GM12878 (cell line): ENCODE measurements around the gene SETBP1. TPM values are rescaled to one million over a fixed set of nuclear protein-coding genes. Genes with fewer than 3 reads are reported as not detected.
A peak's percentile ranks its signal among the peaks of the same experiment; 100 is the strongest.

Experiments used
- ATAC-seq: fragments of 200-7000 bp; cut with Tn5 transposase; 3 replicates; pipeline ENCODE4 v1.9.1; 2020; ENCODE audit warnings: mild to moderate bottlenecking, moderate library complexity
- BruUV-seq: library from RNA; stranded (reverse); fragments of 400-500 nt; replicated peaks from 2 replicates; lab custom pipeline; 2021; lab: Mats Ljungman, UMichigan
- CTCF ChIA-PET: fragments of 300-600 bp; sonication (Branson Sonifier 250); formaldehyde crosslinking; extraction: SDS; loops from one replicate; lab custom pipeline; 2021; ENCODE audit warnings: inconsistent platforms; lab: Yijun Ruan, JAX
- POLR2A ChIA-PET: fragments of 350-600 bp; formaldehyde crosslinking; extraction: SDS; loops from one replicate; lab custom pipeline; 2021; ENCODE audit warnings: inconsistent platforms; lab: Charles Lee
- RAD21 ChIA-PET: fragments of 300-600 bp; sonication (Branson Sonifier 250); formaldehyde crosslinking; loops from one replicate; lab custom pipeline; 2023; ENCODE audit warnings: antibody characterized with exemption; ENCODE audit not compliant: unreplicated experiment; lab: Charles Lee
- SMC1A ChIA-PET: fragments of 300-600 bp; sonication (Branson Sonifier 250); formaldehyde crosslinking; loops from one replicate; lab custom pipeline; 2023; ENCODE audit not compliant: unreplicated experiment, uncharacterized antibody; lab: Charles Lee
- DNase-seq: peaks from one replicate; pipeline ENCODE4 v3.0.0-alpha.2; 2011; ENCODE audit warnings: low read depth, low spot score
- FAIRE-seq: peaks from 3 replicates; lab custom pipeline; 2011; peaks lifted over from hg19 to GRCh38; lab: Jason Lieb, UNC
- H2AFZ ChIP-seq: 2 replicates; pipeline ENCODE4 v1.6.0; 2011; ENCODE audit warnings: low read depth, low read length, control low read depth; ENCODE audit not compliant: control insufficient read depth
- H3K27ac ChIP-seq: 2 replicates; pipeline ENCODE4 v1.5.1; 2011; ENCODE audit warnings: control low read depth; ENCODE audit not compliant: control insufficient read depth, insufficient read depth
- H3K27me3 ChIP-seq, 2 experiments: replicated peaks in 1 of 2; 2 replicates each; pipeline versions ENCODE4 v1.6.0 to v1.6.1; 2011; ENCODE audit warnings: low read length in 1 of 2; ENCODE audit not compliant: control insufficient read depth in 2 of 2, insufficient read depth in 2 of 2
- H3K36me3 ChIP-seq, 2 experiments: 2 replicates each; pipeline ENCODE4 v1.5.1; 2011; ENCODE audit warnings: low read length in 1 of 2; ENCODE audit not compliant: control insufficient read depth in 2 of 2, insufficient read depth in 2 of 2
- H3K4me1 ChIP-seq: 2 replicates; pipeline ENCODE4 v1.6.1; 2011; ENCODE audit warnings: mild to moderate bottlenecking, low read length, moderate library complexity, mixed read lengths; ENCODE audit not compliant: control insufficient read depth, insufficient read depth
- H3K4me2 ChIP-seq: 2 replicates; pipeline ENCODE4 v1.6.0; 2011; ENCODE audit warnings: control low read depth; ENCODE audit not compliant: control insufficient read depth, insufficient read depth
- H3K4me3 ChIP-seq: fragments of 200-600 bp; sonication (generic); 2 replicates; pipeline ENCODE4 v1.5.1; 2016
- H3K79me2 ChIP-seq: 2 replicates; pipeline ENCODE4 v1.6.0; 2011; ENCODE audit warnings: low read length; ENCODE audit not compliant: control insufficient read depth, insufficient read depth
- H3K9ac ChIP-seq: 2 replicates; pipeline ENCODE4 v1.8.0; 2011; ENCODE audit warnings: low read length, control low read depth, mixed read lengths; ENCODE audit not compliant: control insufficient read depth, insufficient read depth
- H3K9me3 ChIP-seq: replicated peaks from 3 replicates; pipeline ENCODE4 v1.5.1; 2011; ENCODE audit warnings: mild to moderate bottlenecking, low read length; ENCODE audit not compliant: control insufficient read depth, insufficient read depth
- H4K20me1 ChIP-seq: 2 replicates; pipeline ENCODE4 v1.6.0; 2011; ENCODE audit not compliant: control insufficient read depth, insufficient read depth
- IKZF1 ChIP-seq: fragments of 450-650 bp; conservative IDR thresholded peaks from 2 replicates; pipeline ENCODE4 v1.6.1; 2017; ENCODE audit warnings: antibody characterized with exemption, mild to moderate bottlenecking
- RAD21 ChIP-seq: IDR thresholded peaks from 2 replicates; pipeline ENCODE4 v1.6.1; 2011; ENCODE audit warnings: mild to moderate bottlenecking, low read depth, low read length, moderate library complexity; ENCODE audit not compliant: insufficient read depth
- SMC3 ChIP-seq: IDR thresholded peaks from 2 replicates; pipeline ENCODE4 v1.6.1; 2011; ENCODE audit warnings: low read length, improper control_type of control experiment, borderline replicate concordance
- WGBS: methylation state at CpG from one replicate; pipeline ENCODE4 v1.1.6; 2016; ENCODE audit warnings: low lambda C conversion rate; ENCODE audit not compliant: insufficient replicate concordance, insufficient coverage; ENCODE audit errors: missing lambda C conversion rate; 5-methylcytosine and 5-hydroxymethylcytosine counted together
- in situ Hi-C: fragments of 300-500 bp; cut with MboI; formaldehyde crosslinking; loops from 9 replicates; pipeline ENCODE4 v1.14.3; 2018; ENCODE audit warnings: mixed read lengths
- intact Hi-C: fragments of 100-400 bp; cut with micrococcal nuclease; formaldehyde crosslinking; loops from one replicate; pipeline ENCODE4 v1.14.2; 2022; ENCODE audit not compliant: unreplicated experiment
- polyA plus RNA-seq, 11 experiments: library from polyadenylated mRNA; depleted of rRNA in 4 of 11; unstranded in 6 of 11; stranded (reverse) in 5 of 11; fragments of >200 nt; fragmentation: Nextera tagmentation in 4 of 11; fragmentation: Illumina TruSeq in 1 of 11; extraction: Ambion mirVana in 4 of 11; extraction: Trizol in 1 of 11; gene quantifications; 1 replicate in 1 of 11; 2 replicates in 10 of 11; pipeline versions ENCODE4 v1.2.1 to v1.2.3, GENCODE V29; 2011 to 2016; ENCODE audit warnings: inconsistent platforms in 2 of 11, missing spikeins in 2 of 11, low read depth in 1 of 11
- total RNA-seq, 4 experiments: library from RNA; depleted of rRNA in 3 of 4; stranded (reverse); fragments of >200 nt in 3 of 4; fragmentation: Illumina TruSeq in 1 of 4; extraction: Trizol in 1 of 4; gene quantifications; 2 replicates each; pipeline versions ENCODE4 v1.2.1 to v1.2.3, GENCODE V29; 2013 to 2021
- TF ChIP-seq, protein P1 (sequence below), 3 experiments: IDR thresholded peaks in 2 of 3; conservative IDR thresholded peaks in 1 of 3; 2 replicates each; pipeline ENCODE4 v1.5.1; 2011; ENCODE audit warnings: low read depth in 3 of 3, low read length in 3 of 3, mild to moderate bottlenecking in 3 of 3, control low read depth in 2 of 3, moderate library complexity in 2 of 3, inconsistent platforms in 1 of 3, mixed read lengths in 1 of 3; ENCODE audit not compliant: control insufficient read depth in 2 of 3, insufficient read depth in 1 of 3; ENCODE audit errors: extremely low read depth in 1 of 3

SETBP1 gene
- total and polyA plus RNA-seq, 10 of the 15 experiments (the other 5 are each of a cell fraction or from before 2014, with no cell fraction given), result 0.99 to 29.7 (median 8.3) TPM

DNA sequence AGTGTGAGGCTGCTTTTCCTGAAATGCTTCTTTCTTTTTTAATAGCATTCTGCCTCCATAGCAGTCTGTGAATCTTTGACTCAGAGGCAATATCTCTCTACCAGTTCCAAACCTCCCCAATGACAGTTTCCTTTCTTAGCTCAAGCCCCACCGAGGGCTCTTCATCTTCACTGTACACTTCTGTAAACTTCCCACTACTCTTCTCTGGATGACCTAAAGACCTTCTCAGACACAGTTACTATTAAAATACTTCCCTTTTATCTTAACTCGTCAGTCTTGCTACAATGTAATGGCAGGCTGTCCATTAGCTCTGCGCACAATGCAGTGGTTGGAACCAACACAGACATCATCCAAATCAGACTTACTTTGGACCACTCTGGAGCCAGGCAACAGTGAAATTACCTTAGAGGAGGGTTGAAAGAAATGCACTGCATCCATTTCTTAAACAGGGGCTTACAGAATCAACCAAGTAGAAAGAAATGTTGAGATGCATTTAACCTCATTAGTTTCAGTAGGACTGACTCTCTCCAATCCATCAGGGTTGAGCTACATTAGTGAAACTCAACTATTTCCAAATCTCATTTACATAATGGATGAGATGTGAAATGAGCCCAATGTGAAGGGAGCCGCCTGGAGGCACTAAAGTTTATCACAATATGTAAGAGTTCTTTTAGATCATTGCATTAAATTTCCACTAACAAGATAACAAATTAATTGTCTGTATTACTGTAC lies 343.8 kb downstream of the SETBP1 start:
- H3K4me1 ChIP-seq, result no peaks in the 10 kb centered on the region
- H2AFZ ChIP-seq, result no peak overlapping the region
- ChIA-PET SMC1A (interaction anchor here (0.9 to 1.5 kb wide), 7 partner anchors 10 to 376 kb away, joined by 3 to 4 read pairs (median 3); no protein-coding TSS in a partner anchor), CTCF (interaction anchor here (1.2 to 1.7 kb wide), 4 partner anchors 20 to 445 kb away, joined by 3 to 5 read pairs (median 3); no protein-coding TSS in a partner anchor), POLR2A (interaction anchor here (0.6 kb wide), 1 partner anchor 180 kb away, joined by 3 read pairs; no protein-coding TSS in a partner anchor), RAD21 (interaction anchor here (1.6 kb wide), 1 partner anchor 188 kb away, joined by 5 read pairs; no protein-coding TSS in a partner anchor)
- in situ Hi-C loops, result loop anchor here (10.0 to 25.0 kb wide), 2 partner anchors 60 to 188 kb away; no protein-coding TSS in a partner anchor
- TF ChIP-seq IKZF1, result no peak
- peak; percentile 38 for TF ChIP-seq RAD21
- TF ChIP-seq, protein P1, sequence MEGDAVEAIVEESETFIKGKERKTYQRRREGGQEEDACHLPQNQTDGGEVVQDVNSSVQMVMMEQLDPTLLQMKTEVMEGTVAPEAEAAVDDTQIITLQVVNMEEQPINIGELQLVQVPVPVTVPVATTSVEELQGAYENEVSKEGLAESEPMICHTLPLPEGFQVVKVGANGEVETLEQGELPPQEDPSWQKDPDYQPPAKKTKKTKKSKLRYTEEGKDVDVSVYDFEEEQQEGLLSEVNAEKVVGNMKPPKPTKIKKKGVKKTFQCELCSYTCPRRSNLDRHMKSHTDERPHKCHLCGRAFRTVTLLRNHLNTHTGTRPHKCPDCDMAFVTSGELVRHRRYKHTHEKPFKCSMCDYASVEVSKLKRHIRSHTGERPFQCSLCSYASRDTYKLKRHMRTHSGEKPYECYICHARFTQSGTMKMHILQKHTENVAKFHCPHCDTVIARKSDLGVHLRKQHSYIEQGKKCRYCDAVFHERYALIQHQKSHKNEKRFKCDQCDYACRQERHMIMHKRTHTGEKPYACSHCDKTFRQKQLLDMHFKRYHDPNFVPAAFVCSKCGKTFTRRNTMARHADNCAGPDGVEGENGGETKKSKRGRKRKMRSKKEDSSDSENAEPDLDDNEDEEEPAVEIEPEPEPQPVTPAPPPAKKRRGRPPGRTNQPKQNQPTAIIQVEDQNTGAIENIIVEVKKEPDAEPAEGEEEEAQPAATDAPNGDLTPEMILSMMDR (IDR thresholded peaks at IDR 0.05 in 2 of 3, conservative IDR thresholded peaks at IDR 0.05 in 1 of 3; ENCODE audit: control insufficient read depth in 2 of 3, extremely low read depth in 1 of 3, insufficient read depth in 1 of 3, low read depth in 3 of 3, low read length in 3 of 3), result peak in 1 of 3 experiments; percentile 23; a peak in 1 of 6 replicates
- TF ChIP-seq SMC3, result peak; percentile 22; the same call in 1 of the 2 replicates
- ATAC-seq (peak; percentile 56), FAIRE-seq (no peak), DNase-seq (no peak)
- no peaks in the 10 kb centered on the region for H3K27me3 ChIP-seq
- H4K20me1 ChIP-seq, result no peaks in the 10 kb centered on the region
- BruUV-seq, result no TSS peak
- H3K27ac ChIP-seq, result no peak overlapping the region
- intact Hi-C loops, result loop anchor here (10.0 kb wide), 1 partner anchor 350 kb away; no protein-coding TSS in a partner anchor
- no peaks in the 10 kb centered on the region for H3K9me3 ChIP-seq
- no peaks in the 10 kb centered on the region for H3K79me2 ChIP-seq
- 41% methylated on average over 4 of the region's 4 CpGs for WGBS
- H3K4me2 ChIP-seq, result no peak overlapping the region
- no peak overlapping the region for H3K4me3 ChIP-seq
- H3K36me3 ChIP-seq, result no peaks in the 10 kb centered on the region
- H3K9ac ChIP-seq, result no peak overlapping the region
